Endodermal cell (in vitro differentiated cells): ENCODE results near the gene HMGN5. TPM values are rescaled to one million over a fixed set of nuclear protein-coding genes. Genes with fewer than 3 reads are reported as not detected.
A peak's percentile ranks its signal among the peaks of the same experiment; 100 is the strongest.

Experiments
- DNase-seq: peaks from one replicate; pipeline ENCODE4 v3.0.0-alpha.2; 2017
- H3K27ac ChIP-seq: 2 replicates; pipeline ENCODE4 v1.5.1; 2013; ENCODE audit warnings: mild to moderate bottlenecking, low read depth, low read length, moderate library complexity
- H3K27me3 ChIP-seq: 2 replicates; pipeline ENCODE4 v1.6.1; 2013; ENCODE audit warnings: mild to moderate bottlenecking, low read length, moderate library complexity; ENCODE audit not compliant: insufficient read depth, control insufficient read depth, poor library complexity, severe bottlenecking
- H3K36me3 ChIP-seq: 2 replicates; pipeline ENCODE4 v1.7.0; 2013; ENCODE audit warnings: mild to moderate bottlenecking, low read length, moderate library complexity; ENCODE audit not compliant: control insufficient read depth, insufficient read depth
- H3K4me1 ChIP-seq: one replicate; pipeline ENCODE4 v1.7.0; 2013; ENCODE audit warnings: low read length; ENCODE audit not compliant: control insufficient read depth, insufficient read depth
- H3K4me3 ChIP-seq: 2 replicates; pipeline ENCODE4 v1.5.1; 2013; ENCODE audit warnings: mild to moderate bottlenecking, low read length, moderate library complexity
- H3K9ac ChIP-seq: 2 replicates; pipeline ENCODE4 v1.6.1; 2013; ENCODE audit warnings: mild to moderate bottlenecking, low read length, moderate library complexity; ENCODE audit not compliant: poor library complexity, severe bottlenecking; ENCODE audit errors: extremely low read depth
- H3K9me3 ChIP-seq: 2 replicates; pipeline ENCODE4 v1.6.1; 2013; ENCODE audit warnings: mild to moderate bottlenecking, low read length, moderate library complexity; ENCODE audit not compliant: control insufficient read depth
- H3K27ac Mint-ChIP-seq: 2 replicates; pipeline ENCODE4 v1.8.0; 2020; ENCODE audit warnings: mixed read lengths
- H3K27me3 Mint-ChIP-seq: 2 replicates; pipeline ENCODE4 v1.8.0; 2021; ENCODE audit warnings: mild to moderate bottlenecking, mixed read lengths; ENCODE audit not compliant: insufficient read depth
- H3K36me3 Mint-ChIP-seq: 2 replicates; pipeline ENCODE4 v1.8.0; 2020; ENCODE audit warnings: low read depth, mixed read lengths
- H3K4me1 Mint-ChIP-seq: 2 replicates; pipeline ENCODE4 v1.8.0; 2020; ENCODE audit warnings: mixed read lengths
- H3K4me3 Mint-ChIP-seq: 2 replicates; pipeline ENCODE4 v1.8.0; 2020; ENCODE audit warnings: mild to moderate bottlenecking, moderate library complexity, mixed read lengths
- H3K9me3 Mint-ChIP-seq: 2 replicates; pipeline ENCODE4 v1.8.0; 2020; ENCODE audit warnings: mild to moderate bottlenecking, mixed read lengths
- CTCF ChIP-seq: fragments of 200-600 bp; sonication (generic); conservative IDR thresholded peaks from 2 replicates; pipeline ENCODE4 v1.5.0; 2021; ENCODE audit warnings: antibody characterized with exemption, mild to moderate bottlenecking
- WGBS, 2 experiments: methylation state at CpG; one replicate each; pipeline versions ENCODE4 v1.1.5 to v1.1.7; 2013; ENCODE audit warnings: missing lambda C conversion rate in 2 of 2, mixed read lengths in 1 of 2; ENCODE audit not compliant: insufficient coverage in 1 of 2, insufficient read length in 1 of 2; 5-methylcytosine and 5-hydroxymethylcytosine counted together
- total RNA-seq, 2 donors: library from RNA; stranded (reverse); fragmentation: NEBNext Ultra II Directional in 1 of 2; extraction: Animal tissue kit (Norgen Biotek cat#: 25700) in 1 of 2; gene quantifications; 2 replicates in 1 of 2; 3 replicates in 1 of 2; pipeline ENCODE4 v1.2.1, GENCODE V29; 2021

HMGN5 gene
- total RNA-seq, 2 donors from 2014 or later = 4.1 to 12.9 TPM

- H3K4me3 ChIP-seq = no peak overlapping the region
- no peaks in the 10 kb centered on the region for H3K9me3 ChIP-seq
- H3K36me3 ChIP-seq = no peaks in the 10 kb centered on the region
- no peaks in the 10 kb centered on the region for H3K27me3 Mint-ChIP-seq
- H3K4me1 Mint-ChIP-seq = no peaks in the 10 kb centered on the region
- H3K4me3 Mint-ChIP-seq = no peak overlapping the region
- DNase-seq = no peak
- no peak overlapping the region for H3K27ac ChIP-seq
- no peak overlapping the region for H3K27ac Mint-ChIP-seq
- no peak overlapping the region for H3K9ac ChIP-seq
- no CpG with 5 or more reads among the region's 1 CpG for WGBS, 2 experiments
- peaks cover 26% of the 10 kb centered on the region for H3K9me3 Mint-ChIP-seq
- H3K4me1 ChIP-seq = no peaks in the 10 kb centered on the region
- H3K36me3 Mint-ChIP-seq = no peaks in the 10 kb centered on the region
- no peaks in the 10 kb centered on the region for H3K27me3 ChIP-seq
- peak; percentile 61 for TF ChIP-seq CTCF
These were observed 27.4 kb downstream of the HMGN5 start for GRCh38 chrX:81174286-81174685.

GRCh38 chrX:81168391-81168790 lies 33.3 kb downstream of the HMGN5 start:
- H3K36me3 Mint-ChIP-seq = no peaks in the 10 kb centered on the region
- H3K4me1 Mint-ChIP-seq = no peaks in the 10 kb centered on the region
- no peaks in the 10 kb centered on the region for H3K4me1 ChIP-seq
- H3K9me3 ChIP-seq = no peaks in the 10 kb centered on the region
- WGBS, 2 experiments = 94 to 100% methylated on average over 1 to 3 of the region's 3 CpGs
- peaks cover 14% of the 10 kb centered on the region for H3K9me3 Mint-ChIP-seq
- H3K4me3 ChIP-seq = no peak overlapping the region
- no peaks in the 10 kb centered on the region for H3K27me3 ChIP-seq
- no peaks in the 10 kb centered on the region for H3K36me3 ChIP-seq
- H3K27me3 Mint-ChIP-seq = no peaks in the 10 kb centered on the region
- no peak overlapping the region for H3K27ac Mint-ChIP-seq
- no peak overlapping the region for H3K9ac ChIP-seq
- DNase-seq = no peak
- no peak overlapping the region for H3K27ac ChIP-seq
- no peak overlapping the region for H3K4me3 Mint-ChIP-seq
- TF ChIP-seq CTCF = no peak

GRCh38 chrX:81121513-81122363 lies 80.0 kb downstream of the HMGN5 start:
- peak overlapping the region; percentile 76 for H3K27ac Mint-ChIP-seq
- H3K4me1 Mint-ChIP-seq = no peaks in the 10 kb centered on the region
- Histone ChIP-seq H3K27ac (peak overlapping the region; percentile 90), H3K4me3 (peak overlapping the region; percentile 94), H3K27me3 (peaks cover 21% of the 10 kb centered on the region), H3K9me3 (no peaks in the 10 kb centered on the region), H3K4me1 (no peaks in the 10 kb centered on the region), H3K9ac (peak overlapping the region; percentile 79), H3K36me3 (no peaks in the 10 kb centered on the region)
- H3K36me3 Mint-ChIP-seq = no peaks in the 10 kb centered on the region
- WGBS, 2 experiments = 0 to 1% methylated on average over 3 to 34 of the region's 34 CpGs
- peak overlapping the region; percentile 74 for H3K4me3 Mint-ChIP-seq
- H3K9me3 Mint-ChIP-seq = peaks cover 18% of the 10 kb centered on the region
- H3K27me3 Mint-ChIP-seq = peaks cover 25% of the 10 kb centered on the region
- no peak for TF ChIP-seq CTCF
- DNase-seq = peak; percentile 95
